Immature natural killer cell (primary cell): ENCODE results near the gene PARL. TPM values are rescaled to one million over a fixed set of nuclear protein-coding genes. Genes with fewer than 3 reads are reported as not detected.

Source experiments
- DNase-seq, 3 donors: peaks; one replicate each; pipeline ENCODE4 v3.0.0; 2022; ENCODE audit warnings: mixed read lengths in 1 of 3
- H3K27ac Mint-ChIP-seq, 6 donors: one replicate each; pipeline ENCODE4 v1.8.0; 2020; ENCODE audit warnings: mixed read lengths in 6 of 6, mild to moderate bottlenecking in 5 of 6, inconsistent platforms in 4 of 6, moderate library complexity in 3 of 6
- H3K27me3 Mint-ChIP-seq, 3 donors: one replicate each; pipeline ENCODE4 v1.8.0; 2020 to 2021; ENCODE audit warnings: low read depth in 3 of 3, mild to moderate bottlenecking in 3 of 3, mixed read lengths in 3 of 3, moderate library complexity in 3 of 3, inconsistent platforms in 1 of 3
- H3K36me3 Mint-ChIP-seq, 3 donors: one replicate each; pipeline ENCODE4 v1.8.0; 2020; ENCODE audit warnings: mixed read lengths in 3 of 3, inconsistent platforms in 2 of 3, mild to moderate bottlenecking in 2 of 3
- H3K4me1 Mint-ChIP-seq, 2 donors: one replicate each; pipeline ENCODE4 v1.8.0; 2020; ENCODE audit warnings: inconsistent platforms in 2 of 2, mild to moderate bottlenecking in 2 of 2, mixed read lengths in 2 of 2, moderate library complexity in 1 of 2
- H3K4me3 Mint-ChIP-seq, 5 donors: one replicate each; pipeline ENCODE4 v1.8.0; 2020; ENCODE audit warnings: mild to moderate bottlenecking in 5 of 5, mixed read lengths in 5 of 5, inconsistent platforms in 3 of 5, moderate library complexity in 3 of 5
- H3K9me3 Mint-ChIP-seq, 6 donors: one replicate each; pipeline ENCODE4 v1.8.0; 2020; ENCODE audit warnings: mild to moderate bottlenecking in 6 of 6, mixed read lengths in 6 of 6, inconsistent platforms in 4 of 6, moderate library complexity in 3 of 6
- polyA plus RNA-seq, 3 donors: library from polyadenylated mRNA; unstranded; fragments of 300-500 nt; fragmentation: Illumina TruSeq; gene quantifications; one replicate each; pipeline ENCODE4 v1.2.3, GENCODE V29; 2021

Gene PARL
- polyA plus RNA-seq = 100 to 1,000 TPM in 2 of 3 donors, 10 to 100 TPM in 1; 82.7 to 180 (median 120) TPM

DNA sequence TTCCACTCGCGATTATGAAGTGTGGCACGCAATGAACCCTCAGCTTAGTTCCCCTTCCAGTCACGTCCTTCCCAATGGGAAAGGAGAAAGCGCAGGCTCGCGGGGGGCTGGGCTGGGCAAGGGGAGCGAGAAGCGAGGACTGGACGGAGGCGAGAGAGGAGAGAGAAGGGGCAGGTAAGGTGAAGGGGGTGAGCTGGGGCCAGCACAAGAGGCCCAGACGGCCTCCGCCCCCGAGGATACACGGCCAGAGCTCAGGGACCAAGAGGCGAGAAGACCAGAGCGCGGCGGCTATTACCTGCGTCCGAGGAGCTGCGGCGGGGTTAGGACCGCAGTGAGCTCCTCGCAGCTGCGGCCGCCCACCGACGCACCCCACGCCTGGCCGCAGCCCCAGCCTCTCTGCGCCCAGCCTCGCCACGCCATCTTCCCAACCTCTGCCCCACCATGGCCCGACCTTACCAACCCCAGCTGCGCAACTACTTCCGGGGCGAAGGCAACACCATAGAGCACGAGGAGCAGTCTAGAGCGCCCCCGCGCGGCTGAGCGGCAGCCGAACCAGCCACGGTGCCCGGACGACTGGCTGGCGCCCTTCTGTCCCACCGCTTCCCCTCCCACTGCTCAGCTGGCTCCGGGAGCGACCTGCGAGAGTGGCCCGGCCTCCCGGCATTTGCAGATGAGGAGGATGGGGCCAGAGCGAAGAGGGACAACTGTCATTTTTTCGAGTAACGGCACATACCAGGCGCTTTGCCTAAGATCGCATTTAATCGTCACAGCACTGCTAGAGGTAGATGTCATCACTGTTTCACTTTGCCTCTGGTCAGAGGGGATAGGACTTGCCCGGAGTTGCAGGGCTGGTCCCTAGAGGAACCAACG, at the start of gene PARL:
TSS of gene PARL (minus strand) at position 454 of the 870 bp plus-strand sequence. CDS start at position 420, 34 bp downstream.
- Mint-ChIP-seq H3K36me3 (peaks cover 0 to 3% (median 0%) of the 10 kb centered on the region in 3 donors), H3K4me1 (peaks cover 32 to 45% of the 10 kb centered on the region in 2 donors), H3K27me3 (peaks cover 3 to 9% (median 4%) of the 10 kb centered on the region in 3 donors), H3K4me3 (peak within 1 kb of the TSS; percentile 82 to 93 (median 90)), H3K27ac (peak within 1 kb of the TSS; percentile 79 to 95 (median 88)), H3K9me3 (no peaks in the 10 kb centered on the region)
- peak; percentile 92 to 93 (median 92) for DNase-seq

DNA sequence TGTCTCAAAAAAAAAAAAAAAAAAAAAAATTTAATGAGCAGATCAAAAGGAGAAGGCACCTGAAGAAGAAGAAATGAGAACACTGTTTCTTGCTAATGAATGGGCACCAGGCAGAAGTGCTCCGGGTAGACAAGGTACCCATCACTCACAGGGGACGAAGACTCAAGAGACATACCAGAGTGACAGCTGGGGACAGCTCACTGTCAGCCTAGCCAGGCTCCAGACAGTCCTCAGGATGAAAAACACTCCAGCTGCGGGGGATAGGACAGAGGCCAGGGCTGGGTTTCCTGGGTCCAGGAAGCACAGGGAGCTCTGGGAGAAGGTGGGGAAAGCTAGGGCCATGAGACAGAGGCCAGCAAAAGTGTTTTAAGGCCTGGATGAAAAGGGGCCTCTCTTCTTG, 48.5 kb upstream of the PARL start:
- peaks cover 20 to 47% (median 39%) of the 10 kb centered on the region in 3 donors for H3K36me3 Mint-ChIP-seq

GRCh38 chr3:183931881-183932280, 47.2 kb upstream of the PARL start:
- H3K27me3 Mint-ChIP-seq = no peaks in the 10 kb centered on the region
- H3K36me3 Mint-ChIP-seq = peaks cover 19 to 41% (median 30%) of the 10 kb centered on the region in 3 donors
- no peak for DNase-seq
- no peaks in the 10 kb centered on the region for H3K9me3 Mint-ChIP-seq
- H3K4me1 Mint-ChIP-seq = no peaks in the 10 kb centered on the region
- no peak overlapping the region for H3K27ac Mint-ChIP-seq
- H3K4me3 Mint-ChIP-seq = no peak overlapping the region

More for the DNA sequence above, 48.5 kb upstream of the PARL start:
- no peaks in the 10 kb centered on the region for H3K9me3 Mint-ChIP-seq
- no peaks in the 10 kb centered on the region for H3K4me1 Mint-ChIP-seq
- peaks cover 0 to 2% (median 0%) of the 10 kb centered on the region in 3 donors for H3K27me3 Mint-ChIP-seq
- DNase-seq = no peak
- H3K4me3 Mint-ChIP-seq = no peak overlapping the region
- peak overlapping the region in 1 of 6 donors; percentile 8 for H3K27ac Mint-ChIP-seq

GRCh38 chr3:183930086-183930485, 45.4 kb upstream of the PARL start:
- Mint-ChIP-seq H3K9me3 (no peaks in the 10 kb centered on the region), H3K36me3 (peaks cover 11 to 38% (median 20%) of the 10 kb centered on the region in 3 donors), H3K27me3 (no peaks in the 10 kb centered on the region), H3K27ac (no peak overlapping the region), H3K4me3 (no peak overlapping the region), H3K4me1 (no peaks in the 10 kb centered on the region)
- no peak for DNase-seq

DNA sequence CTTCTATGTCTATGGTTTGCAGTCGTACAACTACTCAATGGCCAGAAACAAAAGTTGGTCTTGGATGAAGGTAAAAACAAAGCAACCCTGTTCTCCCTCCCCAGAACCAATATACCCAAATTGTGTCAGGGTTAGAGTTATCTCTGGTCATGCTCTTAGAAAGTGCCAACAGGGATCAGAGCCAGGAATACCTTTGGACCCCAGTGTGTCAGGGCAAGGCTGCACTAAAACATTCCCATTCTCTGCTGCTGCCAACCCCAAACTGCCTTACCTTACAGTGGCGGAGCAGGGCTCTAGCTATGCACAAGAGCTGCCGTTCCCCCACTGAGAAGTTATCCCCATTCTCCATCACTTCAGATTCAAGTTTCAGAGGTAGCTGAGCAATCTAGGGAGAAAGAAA, 42.4 kb upstream of the PARL start:
- H3K27ac Mint-ChIP-seq = no peak overlapping the region
- no peaks in the 10 kb centered on the region for H3K27me3 Mint-ChIP-seq
- no peak overlapping the region for H3K4me3 Mint-ChIP-seq
- H3K9me3 Mint-ChIP-seq = no peaks in the 10 kb centered on the region
- H3K4me1 Mint-ChIP-seq = no peaks in the 10 kb centered on the region
- peaks cover 13 to 54% (median 27%) of the 10 kb centered on the region in 3 donors for H3K36me3 Mint-ChIP-seq
- DNase-seq = no peak

DNA sequence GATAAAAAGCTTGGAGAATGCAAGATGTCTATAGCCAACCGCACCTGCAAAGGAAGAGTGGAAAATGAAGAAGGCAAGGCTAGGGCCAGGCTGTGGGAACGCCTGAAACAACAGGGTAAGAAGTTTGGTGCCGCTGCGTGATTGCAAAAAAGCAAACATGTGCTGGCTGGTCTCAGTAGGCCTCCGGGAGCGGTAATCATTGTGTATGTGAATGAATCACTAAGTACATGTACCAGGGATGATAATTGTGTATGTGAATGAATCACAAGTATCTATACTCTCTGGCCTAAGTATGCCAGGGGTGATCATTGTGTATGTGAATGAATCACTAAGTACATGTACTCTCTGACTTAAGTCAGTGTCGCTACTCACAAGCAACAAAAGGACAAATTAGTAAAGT, 40.3 kb upstream of the PARL start:
- Mint-ChIP-seq H3K4me3 (no peak overlapping the region), H3K9me3 (no peaks in the 10 kb centered on the region), H3K4me1 (no peaks in the 10 kb centered on the region), H3K27ac (no peak overlapping the region), H3K36me3 (peaks cover 11 to 42% (median 19%) of the 10 kb centered on the region in 3 donors), H3K27me3 (no peaks in the 10 kb centered on the region)
- DNase-seq = no peak

- Mint-ChIP-seq H3K27ac (no peak overlapping the region), H3K27me3 (no peaks in the 10 kb centered on the region), H3K4me3 (no peak overlapping the region), H3K4me1 (no peaks in the 10 kb centered on the region), H3K9me3 (no peaks in the 10 kb centered on the region), H3K36me3 (peaks cover 11 to 47% (median 19%) of the 10 kb centered on the region in 3 donors)
- no peak for DNase-seq
These were observed 39.9 kb upstream of the PARL start for GRCh38 chr3:183924543-183924942.

GRCh38 chr3:183922421-183922820, 37.7 kb upstream of the PARL start:
- no peak for DNase-seq
- no peaks in the 10 kb centered on the region for H3K4me1 Mint-ChIP-seq
- H3K36me3 Mint-ChIP-seq = peaks cover 11 to 43% (median 18%) of the 10 kb centered on the region in 3 donors
- H3K27me3 Mint-ChIP-seq = no peaks in the 10 kb centered on the region
- H3K27ac Mint-ChIP-seq = no peak overlapping the region
- no peak overlapping the region for H3K4me3 Mint-ChIP-seq
- H3K9me3 Mint-ChIP-seq = no peaks in the 10 kb centered on the region

- Mint-ChIP-seq H3K27me3 (no peaks in the 10 kb centered on the region), H3K27ac (no peak overlapping the region), H3K4me1 (no peaks in the 10 kb centered on the region), H3K9me3 (no peaks in the 10 kb centered on the region), H3K4me3 (no peak overlapping the region), H3K36me3 (peaks cover 6 to 34% (median 18%) of the 10 kb centered on the region in 3 donors)
- DNase-seq = no peak
These were observed 36.4 kb upstream of the PARL start for GRCh38 chr3:183921096-183921495.

DNA sequence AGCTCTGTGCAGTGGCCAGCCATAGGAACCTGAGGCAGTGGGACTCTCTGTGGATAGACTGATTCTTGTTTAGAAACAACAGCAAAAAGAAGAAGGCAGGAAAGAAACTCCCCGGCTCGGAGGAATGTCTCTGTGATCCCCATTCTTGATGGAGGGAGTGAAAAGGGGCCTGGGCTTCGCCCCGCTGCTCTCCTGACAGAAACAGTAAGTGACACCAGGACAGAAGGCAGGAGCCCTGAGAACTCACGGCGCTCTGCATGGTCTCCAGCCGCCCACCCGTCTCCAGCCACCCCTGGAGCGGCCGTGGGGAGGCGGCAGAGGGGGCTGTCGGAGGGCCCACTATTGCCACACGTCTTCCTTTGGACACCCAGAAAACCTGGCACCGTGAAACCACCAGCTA, 35.7 kb upstream of the PARL start:
- peaks cover 6 to 34% (median 18%) of the 10 kb centered on the region in 3 donors for H3K36me3 Mint-ChIP-seq
- no peaks in the 10 kb centered on the region for H3K27me3 Mint-ChIP-seq
- H3K9me3 Mint-ChIP-seq = no peaks in the 10 kb centered on the region
- H3K4me1 Mint-ChIP-seq = no peaks in the 10 kb centered on the region
- H3K27ac Mint-ChIP-seq = no peak overlapping the region
- no peak overlapping the region for H3K4me3 Mint-ChIP-seq
- no peak for DNase-seq

GRCh38 chr3:183918178-183918577, 33.5 kb upstream of the PARL start:
- Mint-ChIP-seq H3K9me3 (no peaks in the 10 kb centered on the region), H3K27me3 (peaks cover 0 to 3% (median 2%) of the 10 kb centered on the region in 3 donors), H3K36me3 (peaks cover 0 to 15% (median 6%) of the 10 kb centered on the region in 3 donors), H3K4me1 (no peaks in the 10 kb centered on the region), H3K4me3 (no peak overlapping the region), H3K27ac (no peak overlapping the region)
- DNase-seq = no peak

- H3K27ac Mint-ChIP-seq = no peak overlapping the region
- H3K4me1 Mint-ChIP-seq = no peaks in the 10 kb centered on the region
- peaks cover 0 to 12% (median 6%) of the 10 kb centered on the region in 3 donors for H3K36me3 Mint-ChIP-seq
- DNase-seq = no peak
- no peak overlapping the region for H3K4me3 Mint-ChIP-seq
- H3K9me3 Mint-ChIP-seq = no peaks in the 10 kb centered on the region
- H3K27me3 Mint-ChIP-seq = peaks cover 0 to 3% (median 2%) of the 10 kb centered on the region in 3 donors
These were observed 33.1 kb upstream of the PARL start for GRCh38 chr3:183917776-183918175.

- Mint-ChIP-seq H3K27ac (no peak overlapping the region), H3K4me3 (no peak overlapping the region), H3K27me3 (peaks cover 0 to 3% (median 2%) of the 10 kb centered on the region in 3 donors), H3K4me1 (no peaks in the 10 kb centered on the region), H3K9me3 (no peaks in the 10 kb centered on the region), H3K36me3 (peaks cover 0 to 4% (median 4%) of the 10 kb centered on the region in 3 donors)
- DNase-seq = no peak
These were observed 30.2 kb upstream of the PARL start for GRCh38 chr3:183914856-183915255.

- Mint-ChIP-seq H3K27me3 (peaks cover 0 to 3% (median 2%) of the 10 kb centered on the region in 3 donors), H3K9me3 (no peaks in the 10 kb centered on the region), H3K27ac (no peak overlapping the region), H3K36me3 (no peaks in the 10 kb centered on the region), H3K4me1 (no peaks in the 10 kb centered on the region), H3K4me3 (no peak overlapping the region)
- no peak for DNase-seq
These were observed 28.9 kb upstream of the PARL start for GRCh38 chr3:183913580-183913920.
